ENCODE data around the gene NUBPL. TPM values are rescaled to one million over a fixed set of nuclear protein-coding genes. Genes with fewer than 3 reads are reported as not detected.

The NUBPL gene
- total RNA-seq, 1 donor from 2014 or later = 12.5 TPM

GRCh38 chr14:31876741-31877140 is 315.5 kb downstream of the NUBPL start:
- no peaks in the 10 kb centered on the region for H3K27me3 Mint-ChIP-seq (ENCODE audit: unreplicated experiment)
- DNase-seq = no peak
- no peaks in the 10 kb centered on the region for H3K9me3 Mint-ChIP-seq (ENCODE audit: unreplicated experiment)
- H3K4me1 Mint-ChIP-seq (ENCODE audit: low read depth, unreplicated experiment) = peaks cover 4% of the 10 kb centered on the region
- TF ChIP-seq CTCF (IDR thresholded peaks at IDR 0.05; ENCODE audit: partially characterized antibody, unreplicated experiment) = no peak
- H3K4me3 Mint-ChIP-seq (ENCODE audit: unreplicated experiment) = no peak overlapping the region
- H3K27ac Mint-ChIP-seq (ENCODE audit: unreplicated experiment) = no peak overlapping the region
- no peaks in the 10 kb centered on the region for H3K36me3 Mint-ChIP-seq (ENCODE audit: unreplicated experiment)

- H3K4me3 Mint-ChIP-seq (ENCODE audit: unreplicated experiment) = peak overlapping the region; percentile 28
- H3K27me3 Mint-ChIP-seq (ENCODE audit: unreplicated experiment) = no peaks in the 10 kb centered on the region
- DNase-seq = no peak
- H3K4me1 Mint-ChIP-seq (ENCODE audit: low read depth, unreplicated experiment) = peaks cover 4% of the 10 kb centered on the region
- H3K27ac Mint-ChIP-seq (ENCODE audit: unreplicated experiment) = no peak overlapping the region
- TF ChIP-seq CTCF (IDR thresholded peaks at IDR 0.05; ENCODE audit: partially characterized antibody, unreplicated experiment) = no peak
- peaks cover 2% of the 10 kb centered on the region for H3K9me3 Mint-ChIP-seq (ENCODE audit: unreplicated experiment)
- H3K36me3 Mint-ChIP-seq (ENCODE audit: unreplicated experiment) = no peaks in the 10 kb centered on the region
These were observed 316.1 kb downstream of the NUBPL start for GRCh38 chr14:31877255-31877798.

GRCh38 chr14:31879661-31880348 is 318.6 kb downstream of the NUBPL start:
- H3K4me3 Mint-ChIP-seq (ENCODE audit: unreplicated experiment) = no peak overlapping the region
- no peak for TF ChIP-seq CTCF (IDR thresholded peaks at IDR 0.05; ENCODE audit: partially characterized antibody, unreplicated experiment)
- H3K27ac Mint-ChIP-seq (ENCODE audit: unreplicated experiment) = no peak overlapping the region
- H3K27me3 Mint-ChIP-seq (ENCODE audit: unreplicated experiment) = no peaks in the 10 kb centered on the region
- no peaks in the 10 kb centered on the region for H3K36me3 Mint-ChIP-seq (ENCODE audit: unreplicated experiment)
- H3K9me3 Mint-ChIP-seq (ENCODE audit: unreplicated experiment) = peaks cover 2% of the 10 kb centered on the region
- peaks cover 4% of the 10 kb centered on the region for H3K4me1 Mint-ChIP-seq (ENCODE audit: low read depth, unreplicated experiment)
- no peak for DNase-seq

GRCh38 chr14:31880935-31881334 is 319.7 kb downstream of the NUBPL start:
- no peak for TF ChIP-seq CTCF (IDR thresholded peaks at IDR 0.05; ENCODE audit: partially characterized antibody, unreplicated experiment)
- peaks cover 4% of the 10 kb centered on the region for H3K9me3 Mint-ChIP-seq (ENCODE audit: unreplicated experiment)
- no peaks in the 10 kb centered on the region for H3K27me3 Mint-ChIP-seq (ENCODE audit: unreplicated experiment)
- H3K36me3 Mint-ChIP-seq (ENCODE audit: unreplicated experiment) = no peaks in the 10 kb centered on the region
- no peak overlapping the region for H3K4me3 Mint-ChIP-seq (ENCODE audit: unreplicated experiment)
- no peak overlapping the region for H3K27ac Mint-ChIP-seq (ENCODE audit: unreplicated experiment)
- DNase-seq = no peak
- H3K4me1 Mint-ChIP-seq (ENCODE audit: low read depth, unreplicated experiment) = peaks cover 4% of the 10 kb centered on the region

- Mint-ChIP-seq H3K4me3 (ENCODE audit: unreplicated experiment) (no peak overlapping the region), H3K27me3 (ENCODE audit: unreplicated experiment) (no peaks in the 10 kb centered on the region), H3K9me3 (ENCODE audit: unreplicated experiment) (peaks cover 4% of the 10 kb centered on the region), H3K36me3 (ENCODE audit: unreplicated experiment) (no peaks in the 10 kb centered on the region), H3K27ac (ENCODE audit: unreplicated experiment) (no peak overlapping the region), H3K4me1 (ENCODE audit: low read depth, unreplicated experiment) (peaks cover 4% of the 10 kb centered on the region)
- DNase-seq = no peak
- TF ChIP-seq CTCF (IDR thresholded peaks at IDR 0.05; ENCODE audit: partially characterized antibody, unreplicated experiment) = no peak
These were observed 320.5 kb downstream of the NUBPL start for GRCh38 chr14:31881531-31882310.

Measured in glutamatergic neuron (in vitro differentiated cells).